MM.1S (cell line): Measurements from ENCODE around the gene ARHGAP44.

Experiments
- DNase-seq: peaks from one replicate; pipeline ENCODE4 v3.0.0-alpha.2; 2015
- H2AFZ ChIP-seq: fragments of 300-600 bp; sonication (generic); 2 replicates; pipeline ENCODE4 v1.6.0; 2016; ENCODE audit warnings: antibody characterized with exemption, low read length
- H3F3A ChIP-seq: fragments of 300-600 bp; sonication (generic); 2 replicates; pipeline ENCODE4 v1.6.1; 2016; ENCODE audit warnings: mild to moderate bottlenecking, antibody characterized with exemption, low read length, moderate library complexity, mixed read lengths; ENCODE audit not compliant: insufficient read depth
- H3K27ac ChIP-seq: fragments of 300-600 bp; sonication (generic); 2 replicates; pipeline ENCODE4 v1.5.1; 2016; ENCODE audit warnings: mild to moderate bottlenecking, low read length
- H3K27me3 ChIP-seq: fragments of 300-600 bp; sonication (generic); replicated peaks from 2 replicates; pipeline ENCODE4 v1.6.0; 2016; ENCODE audit warnings: low read length; ENCODE audit not compliant: insufficient read depth
- H3K36me3 ChIP-seq: fragments of 300-600 bp; sonication (generic); replicated peaks from 2 replicates; pipeline ENCODE4 v1.6.1; 2016; ENCODE audit warnings: mild to moderate bottlenecking, low read length, mixed read lengths; ENCODE audit not compliant: insufficient read depth
- H3K4me1 ChIP-seq: fragments of 300-600 bp; sonication (generic); 2 replicates; pipeline ENCODE4 v1.6.1; 2016; ENCODE audit warnings: low read length, mixed read lengths
- H3K4me2 ChIP-seq: fragments of 300-600 bp; sonication (generic); 2 replicates; pipeline ENCODE4 v1.6.0; 2016; ENCODE audit warnings: low read depth, low read length
- H3K4me3 ChIP-seq: fragments of 300-600 bp; sonication (generic); 2 replicates; pipeline ENCODE4 v1.5.1; 2016; ENCODE audit warnings: low read length, mixed read lengths
- H3K79me2 ChIP-seq: fragments of 300-600 bp; sonication (generic); 2 replicates; pipeline ENCODE4 v1.6.1; 2016; ENCODE audit warnings: mixed run types, low read length, mixed read lengths
- H3K9ac ChIP-seq: fragments of 300-600 bp; sonication (generic); 2 replicates; pipeline ENCODE4 v1.6.1; 2016; ENCODE audit warnings: low read length, mixed read lengths
- H3K9me2 ChIP-seq: fragments of 300-600 bp; sonication (generic); replicated peaks from 2 replicates; pipeline ENCODE4 v1.6.1; 2016; ENCODE audit warnings: mild to moderate bottlenecking, low read length, mixed read lengths; ENCODE audit not compliant: insufficient read depth
- H3K9me3 ChIP-seq: fragments of 300-600 bp; sonication (generic); replicated peaks from 2 replicates; pipeline ENCODE4 v1.6.1; 2016; ENCODE audit warnings: mild to moderate bottlenecking, low read length, mixed read lengths; ENCODE audit not compliant: insufficient read depth
- H4K20me1 ChIP-seq: fragments of 300-600 bp; sonication (generic); 2 replicates; pipeline ENCODE4 v1.6.1; 2016; ENCODE audit warnings: mild to moderate bottlenecking, low read length, moderate library complexity, mixed read lengths; ENCODE audit not compliant: insufficient read depth
- EZH2 ChIP-seq: fragments of 300-600 bp; sonication (generic); optimal IDR thresholded peaks from 2 replicates; pipeline ENCODE3; 2017; ENCODE audit warnings: low read depth, mild to moderate bottlenecking, antibody characterized with exemption, low read length, mixed read lengths
- EZH2phosphoT487 ChIP-seq: fragments of 300-600 bp; sonication (generic); IDR thresholded peaks from 2 replicates; pipeline ENCODE4 v1.6.1; 2018; ENCODE audit warnings: antibody characterized with exemption, low read length
- TF ChIP-seq, protein P1 (sequence below): fragments of 300-600 bp; sonication (generic); IDR thresholded peaks from 2 replicates; pipeline ENCODE4 v1.5.1; 2016; ENCODE audit warnings: antibody characterized with exemption, low read length, mixed read lengths

Gene ARHGAP44

DNA sequence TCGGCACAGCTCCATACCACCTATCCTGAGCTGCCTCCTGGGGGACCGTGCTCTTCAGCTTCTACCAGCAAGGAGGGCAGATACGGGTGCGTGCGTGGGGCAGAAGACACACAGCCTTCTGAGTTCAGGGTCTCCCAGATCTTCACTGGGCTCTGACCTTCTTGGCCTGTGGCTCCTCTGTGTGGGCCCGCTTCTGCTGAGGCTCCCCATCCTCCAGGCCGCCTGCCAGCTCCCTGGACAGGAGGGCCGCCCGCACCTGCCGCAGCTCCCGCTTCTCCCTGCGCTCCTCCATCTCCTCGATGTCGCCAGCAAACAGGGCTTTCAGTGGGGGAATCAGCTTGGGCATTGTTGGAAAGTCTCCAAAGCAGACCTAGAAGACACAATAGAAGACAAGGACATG is 203.4 kb downstream of the ARHGAP44 start:
- DNase-seq, result no peak
- no peak overlapping the region for H3K9ac ChIP-seq
- no peaks in the 10 kb centered on the region for H3K9me2 ChIP-seq
- H3K36me3 ChIP-seq, result peaks cover 36% of the 10 kb centered on the region
- no peaks in the 10 kb centered on the region for H3K79me2 ChIP-seq
- H3K27me3 ChIP-seq, result no peaks in the 10 kb centered on the region
- H3K4me1 ChIP-seq, result no peaks in the 10 kb centered on the region
- H3K9me3 ChIP-seq, result no peaks in the 10 kb centered on the region
- H3K27ac ChIP-seq, result no peak overlapping the region
- no peak for TF ChIP-seq EZH2phosphoT487
- H3F3A ChIP-seq, result no peaks in the 10 kb centered on the region
- no peak overlapping the region for H2AFZ ChIP-seq
- no peak overlapping the region for H3K4me3 ChIP-seq
- no peak overlapping the region for H3K4me2 ChIP-seq
- H4K20me1 ChIP-seq, result no peaks in the 10 kb centered on the region

DNA sequence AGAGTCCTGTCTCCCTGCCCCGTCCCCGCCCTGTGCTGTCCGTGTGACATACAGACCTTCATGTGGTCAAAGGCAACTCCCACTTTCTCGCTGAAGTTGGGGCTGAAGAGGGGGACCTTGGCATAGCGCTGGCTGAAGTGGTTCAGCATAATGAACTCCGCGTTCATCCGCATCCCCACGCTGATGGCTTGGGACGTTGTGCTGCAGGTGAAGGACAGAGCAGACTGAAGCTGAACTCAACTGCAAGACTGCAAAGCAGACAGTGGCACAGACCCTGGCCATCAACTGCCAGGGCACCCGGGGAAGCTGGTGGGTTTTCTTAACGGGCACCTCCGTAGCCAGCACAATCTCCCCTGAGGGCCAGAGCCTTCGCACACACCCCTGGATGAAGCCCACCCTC is 204.3 kb downstream of the ARHGAP44 start:
- peaks cover 42% of the 10 kb centered on the region for H3K36me3 ChIP-seq
- no peak overlapping the region for H3K9ac ChIP-seq
- H2AFZ ChIP-seq, result no peak overlapping the region
- no peak overlapping the region for H3K4me2 ChIP-seq
- H3K9me3 ChIP-seq, result no peaks in the 10 kb centered on the region
- H3F3A ChIP-seq, result no peaks in the 10 kb centered on the region
- H3K4me1 ChIP-seq, result no peaks in the 10 kb centered on the region
- TF ChIP-seq, protein P1, sequence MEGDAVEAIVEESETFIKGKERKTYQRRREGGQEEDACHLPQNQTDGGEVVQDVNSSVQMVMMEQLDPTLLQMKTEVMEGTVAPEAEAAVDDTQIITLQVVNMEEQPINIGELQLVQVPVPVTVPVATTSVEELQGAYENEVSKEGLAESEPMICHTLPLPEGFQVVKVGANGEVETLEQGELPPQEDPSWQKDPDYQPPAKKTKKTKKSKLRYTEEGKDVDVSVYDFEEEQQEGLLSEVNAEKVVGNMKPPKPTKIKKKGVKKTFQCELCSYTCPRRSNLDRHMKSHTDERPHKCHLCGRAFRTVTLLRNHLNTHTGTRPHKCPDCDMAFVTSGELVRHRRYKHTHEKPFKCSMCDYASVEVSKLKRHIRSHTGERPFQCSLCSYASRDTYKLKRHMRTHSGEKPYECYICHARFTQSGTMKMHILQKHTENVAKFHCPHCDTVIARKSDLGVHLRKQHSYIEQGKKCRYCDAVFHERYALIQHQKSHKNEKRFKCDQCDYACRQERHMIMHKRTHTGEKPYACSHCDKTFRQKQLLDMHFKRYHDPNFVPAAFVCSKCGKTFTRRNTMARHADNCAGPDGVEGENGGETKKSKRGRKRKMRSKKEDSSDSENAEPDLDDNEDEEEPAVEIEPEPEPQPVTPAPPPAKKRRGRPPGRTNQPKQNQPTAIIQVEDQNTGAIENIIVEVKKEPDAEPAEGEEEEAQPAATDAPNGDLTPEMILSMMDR, result no peak
- no peak for TF ChIP-seq EZH2phosphoT487
- no peak for TF ChIP-seq EZH2
- no peaks in the 10 kb centered on the region for H3K9me2 ChIP-seq
- H3K4me3 ChIP-seq, result no peak overlapping the region
- no peaks in the 10 kb centered on the region for H3K27me3 ChIP-seq
- no peak for DNase-seq
- H3K79me2 ChIP-seq, result no peaks in the 10 kb centered on the region
- no peak overlapping the region for H3K27ac ChIP-seq
- no peaks in the 10 kb centered on the region for H4K20me1 ChIP-seq

DNA sequence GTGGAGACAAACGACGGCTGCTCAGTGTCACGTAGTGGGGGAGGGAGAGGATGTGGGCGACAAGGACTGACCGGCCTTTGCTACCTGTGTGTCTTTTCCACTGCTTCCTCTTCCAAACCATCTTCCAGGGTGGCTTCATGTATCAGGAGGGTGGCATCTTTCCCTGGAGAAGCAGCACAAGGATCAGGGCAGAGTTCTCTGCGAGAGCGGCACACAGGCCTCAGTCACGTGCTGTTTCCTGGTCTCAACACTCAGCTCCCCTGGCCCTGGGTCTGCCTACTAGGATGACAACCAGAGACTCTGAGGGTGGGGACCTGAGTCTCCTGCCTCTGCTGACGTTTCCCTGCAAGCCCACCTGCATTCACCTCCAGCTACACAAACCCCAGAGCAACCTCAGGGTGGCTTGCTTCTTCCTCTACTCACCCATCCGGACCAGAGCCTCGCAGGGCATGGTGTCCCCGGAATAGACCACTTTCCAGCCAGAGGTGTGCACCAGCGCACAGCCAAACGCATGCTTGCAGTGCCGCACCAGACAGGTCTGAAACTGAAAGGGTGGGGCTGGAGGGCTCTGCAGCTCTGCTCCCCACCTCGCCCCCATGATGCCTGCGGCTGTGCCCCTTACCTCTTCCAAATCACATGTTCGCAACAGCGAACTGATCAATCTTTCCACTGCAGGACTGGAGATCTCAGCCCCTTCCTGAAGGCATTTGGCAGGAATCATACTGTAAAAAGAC is 205.2 kb downstream of the ARHGAP44 start:
- H2AFZ ChIP-seq, result no peak overlapping the region
- H3F3A ChIP-seq, result no peaks in the 10 kb centered on the region
- H3K9me3 ChIP-seq, result no peaks in the 10 kb centered on the region
- no peak overlapping the region for H3K4me2 ChIP-seq
- H3K9me2 ChIP-seq, result no peaks in the 10 kb centered on the region
- no peak overlapping the region for H3K9ac ChIP-seq
- no peaks in the 10 kb centered on the region for H4K20me1 ChIP-seq
- no peaks in the 10 kb centered on the region for H3K27me3 ChIP-seq
- H3K79me2 ChIP-seq, result no peaks in the 10 kb centered on the region
- no peak for DNase-seq
- peaks cover 46% of the 10 kb centered on the region for H3K36me3 ChIP-seq
- TF ChIP-seq, protein P1, result no peak
- TF ChIP-seq EZH2phosphoT487 (no peak), EZH2 (no peak)
- H3K27ac ChIP-seq, result no peak overlapping the region
- no peaks in the 10 kb centered on the region for H3K4me1 ChIP-seq
- no peak overlapping the region for H3K4me3 ChIP-seq

DNA sequence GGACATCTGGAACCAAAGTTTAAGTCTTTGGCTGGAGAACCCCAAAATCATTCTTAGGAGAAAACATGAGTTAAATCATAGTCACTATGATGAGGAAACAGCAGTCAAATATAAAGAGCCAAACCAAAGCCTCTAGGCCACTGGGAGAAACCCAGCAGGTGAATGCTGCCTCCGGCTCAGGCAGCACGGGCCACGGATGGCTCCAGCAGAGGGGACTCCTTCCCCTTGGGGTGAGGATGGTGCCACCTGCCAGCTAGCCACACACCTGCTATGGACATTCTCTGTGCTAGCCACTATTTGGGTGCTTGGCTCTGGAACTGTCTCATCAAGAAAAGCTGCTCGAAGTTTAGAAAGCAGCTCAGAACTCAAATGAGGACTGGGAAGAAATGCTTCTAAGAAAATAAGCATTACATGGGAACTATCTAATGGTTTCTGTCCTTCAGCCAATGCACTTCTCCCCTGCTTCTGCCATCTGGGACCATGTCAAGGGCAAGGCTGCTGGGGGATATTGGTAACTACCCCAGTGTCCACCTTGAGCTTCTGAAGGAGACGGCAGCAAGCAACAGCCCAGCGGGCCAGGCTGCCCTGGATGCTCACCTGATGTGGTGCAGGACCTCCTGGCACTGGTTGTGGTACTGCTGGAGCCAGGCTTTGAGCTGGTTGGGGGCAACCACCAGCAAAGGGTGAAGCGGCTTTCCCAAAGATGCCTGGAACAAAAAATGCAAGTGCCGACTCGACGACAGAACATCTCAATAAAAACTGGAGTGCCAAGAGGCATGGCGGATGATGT is 206.0 kb downstream of the ARHGAP44 start:
- no peak for DNase-seq
- Histone ChIP-seq H3K27me3 (no peaks in the 10 kb centered on the region), H3K9ac (no peak overlapping the region), H3K9me2 (no peaks in the 10 kb centered on the region), H3K4me3 (no peak overlapping the region), H3F3A (no peaks in the 10 kb centered on the region), H2AFZ (no peak overlapping the region), H4K20me1 (no peaks in the 10 kb centered on the region), H3K36me3 (peaks cover 46% of the 10 kb centered on the region), H3K27ac (no peak overlapping the region), H3K4me2 (no peak overlapping the region), H3K79me2 (no peaks in the 10 kb centered on the region), H3K4me1 (no peaks in the 10 kb centered on the region), H3K9me3 (no peaks in the 10 kb centered on the region)
- TF ChIP-seq EZH2phosphoT487 (no peak), EZH2 (no peak)
- TF ChIP-seq, protein P1, result no peak
